ENCODE measurements around the gene RXRG.

Gene RXRG

GRCh38 chr1:165408518-165408917 lies 36.4 kb downstream of the RXRG start:
- DNase-seq (ENCODE audit: low read depth), result peak; percentile 74

DNA sequence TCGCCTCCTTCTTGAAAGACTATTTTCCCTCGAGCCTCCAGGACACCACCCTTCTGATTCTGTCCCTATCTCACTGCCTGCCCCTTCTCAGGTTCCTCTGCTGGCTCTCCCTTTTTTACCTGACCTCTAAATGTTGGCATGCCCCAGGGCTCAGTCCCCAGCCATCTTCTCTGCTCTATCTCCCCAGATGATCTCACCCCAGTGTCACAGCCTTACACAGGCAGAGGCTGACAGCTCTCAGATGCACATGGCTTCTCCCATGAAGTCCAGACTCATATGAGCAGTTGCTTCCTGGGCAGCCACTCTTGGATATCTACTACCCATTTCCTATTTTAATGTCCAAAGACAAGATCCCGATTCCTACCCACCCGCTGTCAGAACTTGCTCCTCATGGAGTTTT lies 37.5 kb downstream of the RXRG start:
- no peak for DNase-seq (ENCODE audit: low read depth)

- DNase-seq (ENCODE audit: low read depth), result peak; percentile 41
Measured at GRCh38 chr1:165403835-165404482, 41.0 kb downstream of the RXRG start.

- no peak for DNase-seq (ENCODE audit: low read depth)
Measured at GRCh38 chr1:165402517-165403111, 42.3 kb downstream of the RXRG start.

GRCh38 chr1:165397944-165398343 lies 47.0 kb downstream of the RXRG start:
- peak; percentile 77 for DNase-seq (ENCODE audit: low read depth)

- no peak for DNase-seq (ENCODE audit: low read depth)
Measured at GRCh38 chr1:165395901-165396300, 49.0 kb downstream of the RXRG start.

- no peak for DNase-seq (ENCODE audit: low read depth)
Measured at GRCh38 chr1:165395478-165395877, 49.4 kb downstream of the RXRG start.

- peak; percentile 90 for DNase-seq (ENCODE audit: low read depth)
Measured at GRCh38 chr1:165392634-165393571, 52.0 kb downstream of the RXRG start.

- no peak for DNase-seq (ENCODE audit: low read depth)
Measured at GRCh38 chr1:165389609-165390008, 55.3 kb downstream of the RXRG start.

DNA sequence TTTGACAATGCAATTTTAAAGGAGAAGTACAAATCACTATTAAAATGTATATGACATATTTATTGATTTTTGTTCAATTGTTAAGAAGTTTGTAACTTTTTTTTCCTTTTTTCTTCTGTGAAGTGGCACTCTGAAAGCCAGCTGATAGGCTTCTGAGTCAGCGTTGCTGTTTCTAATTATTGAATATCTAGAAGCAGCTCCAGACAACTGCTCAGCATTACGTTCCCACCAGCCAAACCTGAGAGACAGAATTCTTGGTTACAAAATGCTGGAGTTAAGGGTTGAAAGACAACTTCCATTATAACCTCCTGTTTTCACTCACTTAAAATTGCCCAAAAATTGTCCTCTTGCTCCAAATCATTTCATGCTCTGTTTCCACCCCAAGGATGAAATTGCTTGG lies 57.0 kb downstream of the RXRG start:
- DNase-seq (ENCODE audit: low read depth), result no peak

GRCh38 chr1:165387505-165387904 lies 57.4 kb downstream of the RXRG start:
- DNase-seq (ENCODE audit: low read depth), result no peak

DNA sequence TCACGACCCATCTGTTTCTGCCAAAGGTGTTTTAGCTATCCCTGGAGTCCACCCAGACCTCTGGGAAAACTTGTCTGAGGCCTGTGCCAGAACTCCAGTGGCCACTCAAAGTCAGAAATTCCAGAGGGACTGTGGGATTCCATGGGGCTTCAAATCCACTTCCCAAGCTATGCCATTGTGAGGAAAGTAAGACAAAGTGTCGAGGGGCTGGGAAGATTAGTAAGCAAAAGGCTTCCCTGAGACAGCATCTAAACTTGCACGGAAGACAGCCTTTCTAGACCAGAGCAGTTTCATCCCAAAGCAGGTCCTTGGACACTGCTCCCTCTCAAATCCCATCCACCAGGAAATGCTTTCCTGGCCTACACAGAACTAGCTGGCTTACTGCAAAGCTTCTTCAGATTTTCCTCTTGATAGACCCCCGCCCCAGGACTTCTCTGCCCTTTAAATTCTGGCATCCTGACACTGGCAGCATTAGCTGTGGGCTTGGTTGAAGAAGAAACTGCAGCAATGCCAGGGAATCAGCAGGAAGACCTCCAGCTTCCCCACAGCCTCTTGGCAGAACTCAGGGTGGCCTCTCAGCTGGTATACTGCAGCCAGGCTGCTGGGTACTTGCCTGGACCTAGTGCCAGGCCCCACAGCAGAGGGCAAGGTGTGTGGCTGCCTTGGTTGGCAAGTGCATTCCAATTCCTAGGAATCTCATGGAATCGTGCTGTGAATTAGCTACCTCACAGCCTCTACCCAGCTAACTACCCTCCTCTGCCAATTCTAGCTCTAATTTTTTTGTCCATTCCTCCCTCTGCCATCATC lies 61.1 kb downstream of the RXRG start:
- DNase-seq (ENCODE audit: low read depth), result no peak

GRCh38 chr1:165383067-165383466 lies 61.9 kb downstream of the RXRG start:
- peak; percentile 19 for DNase-seq (ENCODE audit: low read depth)

DNA sequence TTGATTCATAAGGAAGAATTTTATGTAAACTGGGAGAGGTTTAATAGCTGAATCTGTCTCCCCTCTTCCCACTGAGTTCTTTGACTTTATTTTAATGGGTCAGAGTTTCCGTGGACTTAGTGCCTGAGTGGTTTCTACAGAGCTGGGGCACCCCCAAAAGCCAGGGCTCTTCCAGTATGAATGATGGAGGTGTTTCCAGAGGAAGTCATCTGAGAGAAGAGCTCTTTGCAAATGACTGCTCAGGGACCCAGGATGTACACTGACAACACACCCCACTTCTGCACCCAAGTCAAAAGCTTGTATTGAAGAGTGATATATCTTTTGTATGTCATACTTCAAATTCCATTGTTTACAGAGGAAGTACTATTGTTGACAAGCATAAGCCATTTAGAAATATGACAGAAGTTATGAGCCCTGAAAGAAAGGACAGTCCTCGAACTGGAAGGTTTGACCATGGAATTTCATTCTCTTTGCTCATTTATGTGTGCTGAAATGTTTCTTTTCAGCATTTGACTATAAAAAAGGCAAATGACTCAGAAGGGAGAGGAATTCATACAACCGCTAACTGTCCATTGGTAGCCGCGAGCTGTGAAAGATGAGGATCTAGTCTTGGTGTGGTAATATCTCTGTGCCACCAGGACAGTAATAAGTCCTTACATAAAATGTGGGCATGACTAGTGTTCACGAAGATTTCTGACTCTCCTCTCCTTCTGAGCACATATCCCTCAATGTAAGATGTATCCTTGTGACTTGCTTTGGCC lies 63.0 kb downstream of the RXRG start:
- DNase-seq (ENCODE audit: low read depth), result no peak

- DNase-seq (ENCODE audit: low read depth), result no peak
Measured at GRCh38 chr1:165376811-165377311, 68.1 kb downstream of the RXRG start.

DNA sequence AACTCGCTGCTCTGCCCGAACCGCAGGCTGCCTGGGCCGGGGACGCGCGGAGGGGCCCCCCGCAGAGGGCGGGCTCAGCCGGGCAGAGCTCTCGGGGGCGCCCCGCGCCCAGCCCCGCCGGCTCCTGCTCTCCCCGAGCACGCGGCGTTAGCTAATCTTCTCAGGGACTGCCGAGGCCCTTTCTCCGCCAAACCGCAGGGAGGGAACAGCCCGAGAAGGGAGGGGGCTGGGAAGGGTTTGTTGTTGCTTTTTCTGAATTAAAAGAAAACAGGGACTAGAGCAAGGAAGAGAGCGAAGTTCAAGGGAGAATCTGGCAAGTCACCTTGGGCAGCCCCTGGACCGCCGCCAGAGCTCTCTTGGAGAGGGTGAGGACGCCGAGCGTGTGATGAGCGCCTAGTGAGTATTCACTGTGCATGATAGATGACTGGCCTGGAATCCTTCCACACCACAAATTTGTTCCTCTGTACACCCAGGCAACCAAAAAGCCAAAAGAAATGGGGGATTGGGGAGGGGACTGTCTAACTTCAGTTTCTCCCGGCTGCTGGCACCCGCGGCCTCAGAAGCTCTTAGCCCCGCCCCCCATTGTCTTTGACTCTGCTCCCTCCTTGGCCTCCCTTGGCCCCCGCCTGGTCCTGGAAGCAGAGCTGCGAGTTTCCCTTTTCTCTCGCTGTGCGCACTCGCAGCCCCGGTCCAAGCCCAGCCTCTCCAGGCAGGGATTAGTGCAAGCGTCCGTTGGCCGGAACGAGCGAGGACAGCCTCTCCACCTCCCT lies 68.7 kb downstream of the RXRG start:
- peak; percentile 64 for DNase-seq (ENCODE audit: low read depth)

- DNase-seq (ENCODE audit: low read depth), result no peak
Measured at GRCh38 chr1:165375623-165376022, 69.3 kb downstream of the RXRG start.

DNA sequence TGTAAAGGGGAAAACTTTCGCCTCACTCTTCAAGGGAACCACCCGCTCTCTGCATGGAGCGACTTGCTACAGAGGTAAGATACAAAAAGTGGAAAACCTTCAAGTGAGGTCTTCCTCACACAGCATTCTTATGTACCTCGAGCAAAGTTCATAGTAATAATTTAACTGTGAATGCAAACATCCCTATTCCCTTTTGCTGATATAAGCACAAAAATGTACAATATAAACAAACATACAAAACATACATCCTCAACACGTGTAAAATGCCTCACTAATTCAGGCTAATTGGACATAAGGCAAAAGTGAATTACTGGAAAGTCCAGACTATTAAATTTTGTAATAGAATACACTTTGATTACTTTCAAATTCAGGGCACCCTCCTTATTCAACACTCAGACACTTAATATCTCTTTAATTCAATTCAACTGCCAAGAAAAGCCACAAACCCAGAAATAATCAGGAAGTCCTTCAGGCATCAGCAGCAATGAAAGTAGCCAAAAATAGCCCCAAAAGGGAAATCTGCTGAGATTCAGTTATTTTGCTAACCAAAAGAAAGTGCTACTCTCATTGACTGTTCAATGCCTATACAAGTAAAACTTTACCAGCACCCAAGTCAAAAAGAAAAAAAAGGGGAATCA lies 73.2 kb downstream of the RXRG start:
- DNase-seq (ENCODE audit: low read depth), result no peak

- peak; percentile 51 for DNase-seq (ENCODE audit: low read depth)
Measured at GRCh38 chr1:165369255-165369848, 75.6 kb downstream of the RXRG start.
